Measurements from ENCODE around the gene ITPK1. TPM values are rescaled to one million over a fixed set of nuclear protein-coding genes. Genes with fewer than 3 reads are reported as not detected.

ITPK1 gene
- total and polyA plus RNA-seq, 10 of the 15 experiments (the other 5 are each of a cell fraction or from before 2014, with no cell fraction given) = 1.3 to 73.2 (median 27.0) TPM

- Histone ChIP-seq H3K4me2 (ENCODE audit: control insufficient read depth, insufficient read depth) (no peak overlapping the region), H2AFZ (ENCODE audit: control insufficient read depth, low read depth, low read length) (no peak overlapping the region), H3K9ac (ENCODE audit: control insufficient read depth, insufficient read depth, low read length) (no peak overlapping the region), H3K36me3 (ENCODE audit: control insufficient read depth in 2 of 2, insufficient read depth in 2 of 2, low read length in 1 of 2) (peaks cover 0 to 5% of the 10 kb centered on the region in 2 experiments; a peak in 3 of 4 replicates), H3K27ac (ENCODE audit: control insufficient read depth, insufficient read depth) (no peak overlapping the region), H3K79me2 (ENCODE audit: control insufficient read depth, insufficient read depth, low read length) (peaks cover 13% of the 10 kb centered on the region), H3K4me3 (no peak overlapping the region), H3K9me3 (replicated peaks; ENCODE audit: control insufficient read depth, insufficient read depth, low read length) (no peaks in the 10 kb centered on the region), H3K4me1 (ENCODE audit: control insufficient read depth, insufficient read depth, low read length) (peaks cover 38% of the 10 kb centered on the region), H3K27me3 (replicated peaks in 1 of 2; ENCODE audit: control insufficient read depth in 2 of 2, insufficient read depth in 2 of 2, low read length in 1 of 2) (no peaks in the 10 kb centered on the region), H4K20me1 (ENCODE audit: control insufficient read depth, insufficient read depth) (no peaks in the 10 kb centered on the region)
- WGBS (ENCODE audit: insufficient coverage, insufficient replicate concordance, low lambda C conversion rate, missing lambda C conversion rate) = no CpG with 5 or more reads among the region's 16 CpGs
- in situ Hi-C loops (cut with MboI) = no loop called here
- RAD21 ChIA-PET (ENCODE audit: unreplicated experiment) = interaction anchor here (1.6 to 2.0 kb wide), 2 partner anchors 16 to 55 kb away, joined by 8 to 41 read pairs; no protein-coding TSS in a partner anchor
- CTCF ChIA-PET = interaction anchor here (4.5 kb wide), 1 partner anchor 14 kb away, joined by 36 read pairs; no protein-coding TSS in a partner anchor
- TF ChIP-seq MEF2B (IDR thresholded peaks at IDR 0.05; ENCODE audit: partially characterized antibody, poor library complexity, severe bottlenecking) = no peak
- TF ChIP-seq, protein P1, sequence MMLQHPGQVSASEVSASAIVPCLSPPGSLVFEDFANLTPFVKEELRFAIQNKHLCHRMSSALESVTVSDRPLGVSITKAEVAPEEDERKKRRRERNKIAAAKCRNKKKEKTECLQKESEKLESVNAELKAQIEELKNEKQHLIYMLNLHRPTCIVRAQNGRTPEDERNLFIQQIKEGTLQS (IDR thresholded peaks at IDR 0.05; ENCODE audit: borderline replicate concordance, extremely low read depth, low read depth, low read length) = no peak
- TF ChIP-seq ETV6 (conservative IDR thresholded peaks at IDR 0.05 in 1 of 2, IDR thresholded peaks at IDR 0.05 in 1 of 2; ENCODE audit: borderline replicate concordance in 1 of 2, low read depth in 1 of 2) = no peak
- no peak for TF ChIP-seq CHD1 (IDR thresholded peaks at IDR 0.05; ENCODE audit: low read depth, low read length)
- TF ChIP-seq ZSCAN29 (IDR thresholded peaks at IDR 0.05) = no peak
- TF ChIP-seq POU2F2 (IDR thresholded peaks at IDR 0.05; ENCODE audit: borderline replicate concordance, low read depth, low read length) = no peak
- no peak for TF ChIP-seq ATF7 (IDR thresholded peaks at IDR 0.05; ENCODE audit: low read depth)
- no peak for TF ChIP-seq POLR2AphosphoS5 (IDR thresholded peaks at IDR 0.05; ENCODE audit: low read length)
- TF ChIP-seq, protein P2, sequence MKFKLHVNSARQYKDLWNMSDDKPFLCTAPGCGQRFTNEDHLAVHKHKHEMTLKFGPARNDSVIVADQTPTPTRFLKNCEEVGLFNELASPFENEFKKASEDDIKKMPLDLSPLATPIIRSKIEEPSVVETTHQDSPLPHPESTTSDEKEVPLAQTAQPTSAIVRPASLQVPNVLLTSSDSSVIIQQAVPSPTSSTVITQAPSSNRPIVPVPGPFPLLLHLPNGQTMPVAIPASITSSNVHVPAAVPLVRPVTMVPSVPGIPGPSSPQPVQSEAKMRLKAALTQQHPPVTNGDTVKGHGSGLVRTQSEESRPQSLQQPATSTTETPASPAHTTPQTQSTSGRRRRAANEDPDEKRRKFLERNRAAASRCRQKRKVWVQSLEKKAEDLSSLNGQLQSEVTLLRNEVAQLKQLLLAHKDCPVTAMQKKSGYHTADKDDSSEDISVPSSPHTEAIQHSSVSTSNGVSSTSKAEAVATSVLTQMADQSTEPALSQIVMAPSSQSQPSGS (IDR thresholded peaks at IDR 0.05; ENCODE audit: low read length) = no peak
- no peak for FAIRE-seq
- POLR2A ChIA-PET = interaction anchor here (1.4 kb wide), 1 partner anchor 19 kb away, joined by 5 read pairs; no protein-coding TSS in a partner anchor
- BruUV-seq (replicated peaks) = no TSS peak
- SMC1A ChIA-PET (ENCODE audit: uncharacterized antibody, unreplicated experiment) = interaction anchor here (1.0 to 4.3 kb wide), 2 partner anchors 13 to 58 kb away, joined by 3 to 27 read pairs; no protein-coding TSS in a partner anchor
- intact Hi-C loops (cut with micrococcal nuclease; ENCODE audit: unreplicated experiment) = no loop called here
- no peak for DNase-seq (ENCODE audit: low read depth, low spot score)
- no peak for ATAC-seq
These were observed 56.5 kb downstream of the ITPK1 start for GRCh38 chr14:93059260-93059659.

Measured in GM12878 (cell line).